Fibroblast of skin of left quadriceps (primary cell): ENCODE results near the gene PLPP1.
"Not testable (repeated sequence)": the region's sequence is repeated elsewhere in the genome, so short reads cannot be mapped to it uniquely, and the experiment has no call there.

Source experiments
- DNase-seq, 2 experiments: peaks; one replicate each; pipeline ENCODE4 v3.0.0-alpha.2; 2013; ENCODE audit warnings: low read depth in 2 of 2

Gene PLPP1

DNA sequence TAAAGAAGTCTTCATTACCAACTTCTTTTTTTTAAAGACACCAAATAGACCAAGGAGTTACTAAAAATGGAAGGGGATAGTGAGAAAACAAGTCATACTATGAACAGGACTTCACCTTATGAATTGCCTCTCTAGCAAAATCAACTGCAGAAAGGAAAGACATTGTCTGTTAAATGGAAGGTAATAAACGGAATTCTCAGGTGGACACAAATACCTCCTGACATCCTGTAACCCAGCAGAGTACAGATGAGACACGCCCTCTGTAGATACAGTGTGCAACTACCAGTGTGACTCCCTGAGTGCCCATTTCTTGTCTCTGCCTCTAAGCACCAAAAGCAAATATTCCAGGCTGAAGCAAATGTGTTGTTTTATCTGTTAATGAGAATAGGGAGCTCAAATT is 12.2 kb upstream of the PLPP1 start:
- no peak for DNase-seq

DNA sequence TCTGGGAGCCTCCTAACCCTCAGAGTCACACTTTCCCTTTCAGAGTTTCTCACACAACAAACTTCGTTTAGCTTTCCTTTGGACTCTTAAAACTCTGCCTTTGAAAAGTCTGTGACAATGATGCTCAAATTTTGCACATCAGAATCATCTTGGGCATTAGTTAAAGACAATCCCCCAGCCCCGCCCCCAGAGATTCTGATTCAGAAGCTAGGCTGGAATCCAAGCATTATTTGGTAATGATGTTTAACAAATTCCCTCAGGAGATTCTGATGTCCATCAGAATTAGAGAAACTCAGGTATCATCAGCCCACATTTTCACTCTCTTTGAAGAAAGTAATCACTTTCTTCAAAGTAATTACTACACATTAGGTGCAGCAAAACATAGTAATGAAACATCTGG is 9.6 kb upstream of the PLPP1 start:
- peak in 1 of 2 experiments; percentile 6 for DNase-seq

DNA sequence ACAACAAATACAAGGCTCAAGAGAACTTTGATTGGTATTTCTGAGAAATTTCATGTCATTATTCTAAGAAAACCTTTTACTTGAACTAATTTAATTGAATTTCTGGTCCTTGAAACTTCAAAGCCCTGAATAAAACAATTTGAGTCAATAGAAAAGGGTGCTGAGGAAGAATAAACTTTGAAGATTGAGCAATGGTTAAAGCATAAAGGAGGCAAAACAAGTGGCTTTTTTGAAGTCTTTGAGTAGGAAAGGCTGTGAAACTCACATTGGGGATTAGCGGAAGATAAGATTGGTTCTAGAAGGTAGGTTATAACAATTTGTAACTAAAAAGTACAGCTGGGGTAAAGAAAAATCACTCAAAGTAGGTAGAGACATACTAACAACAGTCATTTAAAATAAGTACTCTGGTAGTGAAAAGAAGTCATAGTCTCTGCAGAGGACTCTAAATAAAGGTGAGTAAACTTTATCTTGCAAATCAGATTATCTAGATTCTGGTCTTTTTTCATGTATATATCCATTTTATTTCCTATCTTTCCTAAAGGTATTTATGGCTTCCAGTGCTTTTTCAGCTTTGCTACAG is 6.4 kb upstream of the PLPP1 start:
- DNase-seq, result no peak

DNA sequence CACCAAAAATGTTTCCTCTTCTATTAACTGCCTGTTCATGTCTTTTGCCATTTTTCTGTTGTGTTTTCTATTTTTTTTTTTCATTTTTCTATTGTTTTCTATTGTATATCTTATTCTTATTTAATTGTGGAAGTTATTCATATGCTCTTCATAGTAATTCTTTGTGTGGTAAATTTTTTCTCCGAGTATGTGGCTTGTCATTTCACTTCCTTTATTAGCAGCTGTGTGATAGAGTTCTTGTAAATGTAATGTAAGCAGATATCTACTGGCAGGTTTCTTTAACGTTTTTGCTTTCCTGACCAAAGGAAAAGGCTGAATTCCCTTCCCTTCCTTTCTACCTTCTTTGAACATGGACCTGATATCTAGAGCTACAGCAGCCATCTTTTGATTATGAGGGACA is 5.8 kb upstream of the PLPP1 start:
- DNase-seq, result no peak

DNA sequence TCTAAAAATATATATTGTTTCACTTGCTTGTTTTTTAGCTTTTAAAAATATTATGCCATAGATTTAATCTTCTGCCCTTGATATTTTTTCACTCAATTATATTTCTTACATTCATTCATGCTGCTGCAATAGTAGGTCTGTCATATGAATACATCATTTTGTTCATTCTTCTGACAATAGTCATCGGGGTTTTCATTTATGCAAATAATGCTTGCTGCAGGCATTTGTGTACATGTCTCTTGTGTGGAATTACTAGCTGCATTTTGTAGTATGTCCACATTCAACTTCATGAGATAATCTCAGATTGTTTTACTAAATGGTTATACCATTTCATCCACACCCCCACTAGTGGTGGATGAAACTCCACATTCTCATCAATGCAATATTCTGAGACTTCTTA is 5.3 kb upstream of the PLPP1 start:
- DNase-seq, result peak in 1 of 2 experiments; percentile 5

DNA sequence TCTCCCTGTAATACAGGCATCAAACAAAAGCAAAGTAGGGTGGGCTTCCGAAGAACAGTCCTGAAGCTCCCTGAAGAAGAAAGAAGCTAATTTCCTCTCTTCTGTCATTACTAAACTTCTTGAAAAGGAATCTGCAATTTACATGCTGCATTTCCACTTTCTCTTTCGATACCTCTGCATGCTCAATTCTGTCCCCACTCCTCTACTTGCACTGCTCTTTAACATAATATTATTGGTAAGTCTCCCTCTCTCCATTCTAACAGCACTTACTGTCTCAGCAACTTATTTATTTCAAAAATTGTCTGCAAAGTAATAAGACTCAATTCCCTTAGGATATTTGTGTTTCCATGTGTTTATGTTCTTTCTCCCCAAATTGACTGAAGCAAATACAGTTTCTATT is 3.9 kb upstream of the PLPP1 start:
- no peak for DNase-seq

DNA sequence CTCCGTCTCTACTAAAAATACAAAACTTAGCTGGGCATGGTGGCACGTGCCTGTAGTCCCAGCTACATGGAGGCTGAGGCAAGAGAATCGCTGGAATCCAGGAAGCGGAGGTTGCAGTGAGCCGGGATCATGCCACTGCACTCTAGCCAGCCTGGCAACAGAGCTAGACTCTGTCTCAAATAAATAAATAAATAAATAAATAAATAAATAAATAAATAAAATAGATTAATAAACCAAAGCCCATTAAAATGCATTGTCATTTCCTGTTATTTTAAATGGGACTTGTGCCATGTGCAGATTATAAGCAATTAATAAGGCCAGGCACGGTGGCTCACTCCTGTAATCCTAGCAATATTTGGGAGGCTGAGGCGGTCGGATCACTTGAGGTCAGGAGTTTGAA is 2.6 kb upstream of the PLPP1 start:
- not testable (repeated sequence) for DNase-seq

DNA sequence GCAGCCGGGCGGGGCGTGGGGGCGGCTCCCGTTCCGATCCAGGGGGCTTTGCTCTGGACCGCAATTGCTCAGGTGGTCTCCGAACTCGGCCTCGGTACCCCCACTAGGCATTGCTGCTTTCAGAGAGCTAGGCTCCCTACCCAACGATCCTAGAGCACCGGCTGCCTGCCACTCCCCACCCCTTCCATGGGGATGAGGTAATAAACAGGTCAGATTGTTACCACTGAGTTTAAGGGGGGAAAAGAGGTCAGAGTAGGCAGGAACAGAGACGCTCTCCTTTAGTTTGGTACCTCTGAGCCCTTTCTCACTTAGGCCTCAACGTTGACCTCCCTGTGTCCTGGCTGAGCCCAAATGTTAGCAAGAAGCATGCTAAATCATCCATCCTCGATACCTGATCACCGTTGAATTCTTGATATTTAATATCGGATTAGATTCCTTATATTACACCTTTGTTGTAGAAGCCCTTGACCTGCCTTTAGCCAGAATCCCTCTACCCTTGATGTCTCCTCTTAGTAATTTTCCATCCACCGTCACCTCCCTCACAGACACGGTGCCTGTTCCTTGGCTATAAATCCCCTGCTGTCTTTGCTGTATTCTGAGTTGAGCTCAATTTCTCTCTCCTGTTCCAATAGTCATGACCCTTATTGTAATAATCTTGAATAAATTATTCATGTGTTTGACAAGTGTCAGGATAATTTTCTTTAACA is 588 bp upstream of the PLPP1 start:
- DNase-seq, result no peak

DNA sequence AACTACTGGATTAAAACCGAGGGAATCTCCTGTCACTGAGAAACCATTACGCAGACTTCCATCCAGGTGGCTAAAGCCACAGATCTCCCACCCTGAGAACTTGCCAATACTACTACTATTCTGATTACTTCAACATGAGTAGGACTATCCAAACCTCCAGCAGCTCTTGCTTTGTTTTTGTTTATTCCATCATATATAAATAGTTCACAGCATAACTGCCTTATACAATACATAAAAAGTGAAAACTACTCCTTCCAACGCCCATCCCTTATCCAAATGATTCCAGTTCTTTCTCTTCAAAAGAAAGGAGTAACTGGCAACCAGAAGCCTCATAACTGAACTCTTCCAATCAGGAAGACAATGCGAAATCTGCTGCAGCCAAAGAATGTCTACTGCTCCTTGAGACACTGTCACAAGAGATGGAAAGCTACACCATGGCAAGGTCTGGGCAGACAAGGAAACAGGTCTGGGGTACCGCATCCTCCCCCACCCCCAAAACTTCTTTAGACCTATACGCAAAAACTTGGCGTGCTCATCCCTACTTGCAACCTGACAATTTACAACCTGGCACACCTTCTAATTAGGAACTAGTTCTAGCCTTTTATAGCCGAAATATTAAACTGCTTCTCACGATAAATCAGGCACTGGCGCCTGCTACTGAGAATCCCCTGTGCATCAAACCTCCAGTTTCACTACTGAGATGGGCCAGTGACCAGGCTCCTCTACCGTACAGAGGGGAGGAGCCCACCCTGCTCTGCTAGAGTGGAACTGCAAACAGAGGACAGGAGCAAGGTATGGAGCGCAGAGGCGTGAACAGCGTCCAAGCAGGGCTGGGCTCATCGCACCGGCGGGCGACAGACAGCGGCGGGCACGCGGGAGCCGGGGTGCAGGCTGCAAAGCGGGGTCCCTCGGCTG is 986 bp downstream of the PLPP1 start:
- peak in 1 of 2 experiments; percentile 5 for DNase-seq

DNA sequence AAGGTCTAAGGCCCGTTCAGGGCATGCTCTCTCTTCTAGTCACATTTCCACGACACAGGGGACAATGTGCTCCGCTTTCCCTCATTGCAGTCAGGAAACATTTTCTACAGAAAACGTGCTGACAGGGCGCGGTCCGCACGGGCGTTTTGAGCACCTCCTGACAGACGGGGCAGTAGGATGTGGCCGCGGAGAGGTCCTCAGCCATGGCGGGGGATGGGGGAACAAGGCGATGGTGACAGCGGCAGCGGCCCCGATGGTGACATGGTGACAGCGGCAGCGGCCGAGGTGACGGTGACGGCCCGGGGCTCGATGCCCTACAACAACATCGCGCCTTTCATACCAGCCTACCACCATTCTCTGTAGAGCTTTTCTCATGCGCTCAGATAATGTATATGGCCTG is 4.1 kb downstream of the PLPP1 start:
- no peak for DNase-seq

DNA sequence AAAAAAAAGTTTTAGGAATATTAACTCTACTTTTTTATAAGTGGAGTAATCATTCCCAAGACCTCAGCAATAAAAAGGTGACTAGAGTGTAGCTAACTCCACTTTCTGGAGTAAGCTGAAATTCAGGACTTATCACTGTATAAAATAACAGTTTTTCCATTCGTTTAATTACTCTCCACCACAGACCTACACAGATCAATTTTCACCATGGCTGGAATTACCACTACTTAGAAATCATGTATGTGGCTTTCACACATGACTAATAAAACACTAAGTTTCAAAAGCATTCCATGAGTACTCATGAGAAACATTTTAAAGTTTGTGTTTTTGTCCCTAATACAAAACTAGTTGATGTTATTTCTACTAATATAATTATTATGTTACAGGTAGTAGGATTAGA is 9.9 kb downstream of the PLPP1 start:
- no peak for DNase-seq

DNA sequence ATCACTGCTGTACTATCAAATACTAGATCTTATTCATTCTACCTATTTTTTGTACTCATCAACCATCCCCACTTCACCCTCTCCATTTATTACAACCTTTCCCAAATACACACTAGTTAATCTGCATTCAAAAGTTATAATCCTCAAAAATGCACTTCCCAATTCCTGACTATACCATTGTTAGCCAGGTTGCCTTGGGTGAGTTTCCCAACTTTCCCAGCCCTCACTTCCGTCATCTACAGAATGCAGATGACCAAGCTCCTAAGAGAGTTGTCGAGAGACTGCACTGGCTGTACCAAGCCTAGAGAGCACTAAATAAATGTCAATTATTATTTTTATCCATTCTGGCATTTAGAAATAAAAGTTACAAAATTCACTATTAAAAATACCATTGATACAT is 11.5 kb downstream of the PLPP1 start:
- DNase-seq, result no peak

DNA sequence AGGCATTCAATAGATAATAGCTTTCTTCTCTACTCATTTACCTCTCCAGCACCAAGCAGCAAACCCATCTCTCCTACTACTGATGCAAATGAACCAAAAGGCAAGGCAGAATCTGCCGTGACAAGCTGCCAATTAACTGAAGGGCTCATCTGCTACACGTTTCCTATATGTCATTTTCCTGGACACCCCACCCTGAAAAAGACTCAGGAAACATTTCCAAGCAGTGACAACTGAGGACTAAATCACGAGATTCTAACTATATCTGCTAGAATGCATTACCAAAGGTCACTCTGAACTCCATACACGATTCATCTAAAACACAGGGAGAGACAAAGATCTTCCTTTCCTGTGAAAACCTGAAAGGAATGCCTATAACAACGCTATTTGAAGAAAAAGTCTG is 12.9 kb downstream of the PLPP1 start:
- no peak for DNase-seq

DNA sequence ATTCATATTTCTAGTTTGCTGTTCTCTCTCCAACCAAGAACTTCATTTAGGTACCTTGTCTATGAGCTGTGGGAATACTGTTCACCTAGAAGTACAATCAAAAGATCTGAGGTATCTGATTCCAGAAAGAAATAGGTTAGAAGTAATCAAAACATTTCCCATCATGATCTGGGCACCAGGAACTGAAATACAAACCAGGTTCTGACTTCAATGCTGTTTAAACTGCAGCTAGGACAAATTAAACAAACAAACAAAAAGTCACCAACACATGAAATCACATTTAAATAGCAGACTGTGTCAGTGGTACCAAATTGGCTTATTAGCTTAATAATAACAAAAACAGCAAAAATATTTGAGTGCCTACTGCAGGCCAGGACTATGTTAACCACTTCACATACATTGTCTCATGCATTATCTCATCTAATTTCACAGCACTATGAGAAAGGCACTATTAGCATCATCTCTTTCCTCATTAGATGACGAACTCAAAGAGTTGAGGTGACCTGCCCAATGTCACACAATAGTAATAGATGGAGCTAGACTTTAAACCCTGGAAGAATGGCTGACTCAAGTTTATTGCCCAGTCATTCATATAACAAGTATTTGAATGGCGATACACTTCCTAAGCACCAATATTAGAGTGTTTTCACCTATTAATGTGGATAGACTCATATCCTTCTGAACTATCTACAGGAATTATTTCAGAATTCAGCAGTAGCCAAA is 14.5 kb downstream of the PLPP1 start:
- DNase-seq, result no peak

DNA sequence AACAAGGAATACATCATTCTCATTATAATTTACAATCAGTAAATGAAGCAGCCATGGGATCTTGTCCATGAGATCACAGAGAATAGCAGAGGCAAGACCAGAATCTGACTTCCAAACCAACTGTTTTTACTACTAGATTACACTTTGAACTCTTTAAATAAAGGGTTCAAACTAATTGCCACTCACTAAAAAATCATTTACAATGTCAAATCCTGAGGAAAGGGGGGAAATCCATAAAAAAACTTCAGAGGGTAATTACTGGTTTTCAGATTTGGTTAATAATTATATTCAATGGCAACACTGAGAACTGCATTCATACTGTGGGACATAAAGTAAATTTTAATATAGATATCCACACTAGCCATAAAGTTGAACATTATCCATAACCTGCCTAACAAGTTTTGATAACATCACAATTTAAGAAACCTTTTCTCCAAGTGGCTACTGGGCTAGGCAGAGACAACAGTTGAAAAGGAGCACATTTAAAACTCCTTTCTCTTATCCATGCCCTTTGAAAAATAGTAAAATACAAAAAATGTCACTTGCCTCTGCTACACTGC is 15.9 kb downstream of the PLPP1 start:
- DNase-seq, result no peak

DNA sequence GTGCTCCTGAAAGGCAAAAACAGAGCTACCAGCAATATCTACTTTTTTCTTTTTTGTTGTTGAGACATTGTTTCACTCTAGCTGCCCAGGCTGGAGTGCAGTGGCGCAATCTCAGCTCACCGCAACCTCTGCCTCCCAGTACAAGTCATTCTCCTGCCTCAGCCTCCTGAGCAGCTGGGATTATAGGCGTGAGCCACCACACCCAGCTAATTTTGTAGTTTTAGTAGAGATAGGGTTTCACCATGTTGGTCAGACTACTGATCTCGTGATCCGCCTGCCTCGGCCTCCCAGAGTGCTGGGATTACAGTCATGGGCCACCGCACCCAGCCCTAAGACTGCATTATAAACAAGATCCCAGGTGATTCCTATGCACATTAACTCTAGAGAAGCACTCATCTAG is 17.0 kb downstream of the PLPP1 start:
- no peak for DNase-seq

DNA sequence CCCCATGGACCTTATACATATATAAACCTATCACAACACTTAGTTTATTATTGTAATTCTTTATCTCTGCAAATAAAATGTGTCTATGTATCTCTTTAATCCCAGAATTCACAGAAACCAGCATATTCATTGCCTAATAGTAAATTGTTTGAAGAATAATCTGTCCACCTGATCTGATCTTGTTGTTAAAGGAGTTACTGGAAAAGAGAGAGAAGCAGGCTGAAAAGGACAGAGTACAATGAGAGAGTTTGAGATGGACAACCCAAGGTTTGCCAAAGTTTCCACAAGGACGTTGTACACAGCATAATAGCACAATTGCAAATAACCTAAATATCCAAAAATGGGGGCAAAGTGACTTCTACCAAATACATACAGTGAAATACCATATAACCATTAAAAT is 23.8 kb downstream of the PLPP1 start:
- no peak for DNase-seq

DNA sequence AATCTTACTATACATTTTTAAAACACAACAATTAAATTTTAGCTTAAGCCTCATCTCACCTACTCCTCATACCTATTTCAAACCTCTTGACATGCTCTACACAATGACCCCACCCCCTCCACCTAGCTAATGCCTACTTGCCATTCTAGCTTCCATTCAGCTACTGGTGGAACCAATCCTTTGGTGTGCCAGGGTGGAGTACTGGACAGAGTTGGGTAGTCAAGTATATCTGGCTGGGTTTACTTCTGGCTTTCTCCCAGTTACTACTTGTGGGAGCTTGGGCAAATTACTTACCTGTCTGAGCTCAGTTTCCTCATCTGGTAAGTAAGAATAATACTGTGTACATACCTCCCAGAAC is 24.3 kb downstream of the PLPP1 start:
- no peak for DNase-seq

DNA sequence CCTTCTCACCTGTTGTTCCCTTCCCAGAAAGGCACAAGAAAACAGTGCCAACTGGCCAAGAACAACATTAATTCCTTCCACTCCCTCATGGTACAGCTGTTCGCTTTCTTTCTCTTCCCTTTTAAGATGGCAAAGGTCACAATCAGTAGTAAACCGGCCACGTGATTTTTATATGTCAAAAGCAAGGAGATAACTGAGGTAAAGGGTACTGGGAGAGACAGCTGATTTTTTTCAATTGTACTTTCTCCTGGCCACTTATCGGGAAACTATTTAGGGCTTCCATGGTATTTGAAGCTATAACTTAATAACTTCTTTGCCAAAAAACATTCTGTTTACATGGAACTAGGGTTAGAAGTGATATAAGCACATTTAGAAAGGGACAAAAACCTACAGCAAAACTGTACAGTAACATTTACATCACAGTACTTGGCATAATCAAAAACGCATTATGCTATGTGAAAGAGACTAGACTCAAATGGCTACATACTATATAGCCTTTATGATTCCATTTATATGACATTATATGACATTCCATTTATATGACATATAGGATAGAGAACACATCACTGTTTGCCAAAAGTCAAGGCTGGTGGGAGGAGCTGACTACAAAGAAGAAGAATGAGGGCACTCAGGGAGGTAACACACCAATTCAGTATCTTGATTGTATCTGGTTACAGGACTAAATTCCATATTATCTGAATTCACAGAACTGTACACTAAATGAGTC is 24.8 kb downstream of the PLPP1 start:
- DNase-seq, result no peak

DNA sequence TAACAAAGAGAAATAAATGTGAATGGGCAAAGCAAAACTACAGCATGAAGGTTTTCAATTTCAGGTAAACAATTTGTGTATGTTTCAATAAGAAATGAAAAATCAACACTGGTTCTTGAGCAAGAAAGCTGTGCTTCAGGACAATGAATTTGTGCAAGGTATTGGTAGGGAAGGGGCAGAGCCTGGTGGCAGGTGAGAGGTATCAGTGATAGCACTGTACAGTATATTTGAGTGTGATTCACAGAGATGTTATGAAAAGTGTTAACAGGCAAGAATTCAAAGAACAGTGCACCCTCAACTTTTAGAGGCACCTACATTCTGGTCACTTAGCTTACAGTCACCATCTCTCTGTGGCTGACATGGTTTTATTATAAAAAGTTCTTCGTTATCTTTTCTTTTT is 25.7 kb downstream of the PLPP1 start:
- DNase-seq, result no peak

DNA sequence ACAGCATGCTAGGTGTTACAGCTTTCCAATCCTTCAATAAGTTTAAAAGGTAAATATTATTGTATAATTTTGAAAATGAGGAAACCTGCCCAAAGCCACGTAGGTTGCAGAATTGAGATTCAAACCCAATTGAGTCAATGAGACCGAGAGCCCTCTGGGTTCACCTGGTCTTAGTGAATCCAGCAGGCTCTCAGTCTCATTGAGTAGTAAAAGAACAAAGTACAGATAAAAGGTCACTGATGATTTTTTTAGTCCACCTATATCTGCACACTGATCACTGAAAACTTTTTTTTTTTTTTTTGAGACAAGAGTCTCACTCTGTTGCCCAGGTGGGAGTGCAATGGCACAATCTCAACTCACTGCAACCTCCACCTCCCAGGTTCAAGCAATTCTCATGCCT is 27.2 kb downstream of the PLPP1 start:
- no peak for DNase-seq
